ENCODE measurements around the gene MAP6D1. TPM values are rescaled to one million over a fixed set of nuclear protein-coding genes. Genes with fewer than 3 reads are reported as not detected.

The MAP6D1 gene
- 9.9 TPM for total RNA-seq

GRCh38 chr3:183825456-183826161 lies at the start of gene MAP6D1:
Gene MAP6D1 (minus strand): TSS chr3:183825577. CDS start chr3:183825547, 30 bp downstream.

Other genes starting within 250 kb of the MAP6D1 start
- gene KLHL24, start 190.0 kb downstream of the MAP6D1 start, total RNA-seq, result 180 TPM
- 52.4 TPM for gene YEATS2, start 127.8 kb downstream of the MAP6D1 start, total RNA-seq
- 26.3 TPM for gene PARL, start 59.3 kb upstream of the MAP6D1 start, total RNA-seq
- 50.3 TPM for gene ABCC5, start 192.3 kb upstream of the MAP6D1 start, total RNA-seq
- not detected for gene HTR3D, start 206.2 kb upstream of the MAP6D1 start, total RNA-seq
- gene HTR3C, start 227.5 kb upstream of the MAP6D1 start, total RNA-seq, result not detected

Measured in diencephalon (tissue), 1 donor.